Osteoblast (primary cell): Measurements from ENCODE around the gene ANXA4. TPM values are rescaled to one million over a fixed set of nuclear protein-coding genes. Genes with fewer than 3 reads are reported as not detected.
A peak's percentile ranks its signal among the peaks of the same experiment; 100 is the strongest.
"Not testable (repeated sequence)": the region's sequence is repeated elsewhere in the genome, so short reads cannot be mapped to it uniquely, and the experiment has no call there.

Experiments
- DNase-seq: peaks from one replicate; pipeline ENCODE4 v3.0.0; 2011; ENCODE audit warnings: low spot score, mixed read lengths; ENCODE audit not compliant: insufficient read length; ENCODE audit errors: missing footprints
- H2AFZ ChIP-seq: 2 replicates; pipeline ENCODE4 v1.6.0; 2011; ENCODE audit warnings: mild to moderate bottlenecking, low read length
- H3K27ac ChIP-seq: 2 replicates; pipeline ENCODE4 v1.5.1; 2011; ENCODE audit warnings: mild to moderate bottlenecking, low read depth, low read length, moderate library complexity
- H3K27me3 ChIP-seq: 2 replicates; pipeline ENCODE4 v1.6.0; 2012; ENCODE audit warnings: mild to moderate bottlenecking, control low read depth, inconsistent platforms, low read length, moderate library complexity; ENCODE audit not compliant: insufficient read depth
- H3K36me3 ChIP-seq: 2 replicates; pipeline ENCODE4 v1.5.1; 2011; ENCODE audit warnings: mild to moderate bottlenecking, low read length, control low read depth, moderate library complexity; ENCODE audit not compliant: insufficient read depth
- H3K4me1 ChIP-seq: 2 replicates; pipeline ENCODE4 v1.5.1; 2011; ENCODE audit warnings: mild to moderate bottlenecking, low read length, control low read depth, moderate library complexity; ENCODE audit not compliant: insufficient read depth
- H3K4me2 ChIP-seq: 2 replicates; pipeline ENCODE4 v1.6.0; 2011; ENCODE audit warnings: mild to moderate bottlenecking, low read length; ENCODE audit not compliant: insufficient read depth
- H3K4me3 ChIP-seq: fragments of 200-600 bp; sonication (generic); 3 replicates; pipeline ENCODE4 v1.5.1; 2012; ENCODE audit warnings: mild to moderate bottlenecking, low read length, inconsistent platforms; ENCODE audit not compliant: insufficient read depth
- H3K79me2 ChIP-seq: 2 replicates; pipeline ENCODE4 v1.6.0; 2012; ENCODE audit warnings: mild to moderate bottlenecking, low read length, control low read depth, inconsistent platforms; ENCODE audit not compliant: insufficient read depth
- H3K9me3 ChIP-seq: 2 replicates; pipeline ENCODE4 v1.5.1; 2011; ENCODE audit warnings: low read depth, low read length, control low read depth
- H4K20me1 ChIP-seq: 2 replicates; pipeline ENCODE4 v1.6.0; 2012; ENCODE audit warnings: mild to moderate bottlenecking, low read length, control low read depth; ENCODE audit not compliant: insufficient read depth
- total RNA-seq: library from RNA; depleted of rRNA; stranded (reverse); fragments of >200 nt; gene quantifications from 2 replicates; pipeline ENCODE4 v1.2.3, GENCODE V29; 2012
- TF ChIP-seq, protein P1 (sequence below): IDR thresholded peaks from 2 replicates; pipeline ENCODE4 v1.5.1; 2011; ENCODE audit warnings: mild to moderate bottlenecking, low read depth, low read length, moderate library complexity; ENCODE audit errors: extremely low read depth

ANXA4 gene
- total RNA-seq, 1 donor: 38.4 TPM

DNA sequence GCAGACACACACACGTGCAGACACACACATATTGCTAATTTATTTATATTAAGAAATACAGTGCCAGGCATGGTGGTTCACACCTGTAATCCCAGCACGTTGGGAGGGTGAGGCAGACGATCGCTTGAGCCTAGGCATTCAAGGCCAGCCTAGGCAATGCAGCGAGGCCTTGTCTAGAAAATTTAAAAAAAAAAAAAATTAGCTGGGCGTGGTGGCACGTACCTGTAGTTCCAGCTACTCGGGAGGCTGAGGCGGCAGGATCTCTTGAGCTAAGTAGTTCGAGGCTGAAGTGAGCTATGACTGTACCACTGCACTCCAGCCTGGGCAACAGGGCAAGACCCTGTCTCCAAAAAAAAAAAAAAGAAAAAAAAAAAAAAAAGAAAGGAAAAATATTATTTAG is 28.8 kb downstream of the ANXA4 start:
- H3K36me3 ChIP-seq: no peaks in the 10 kb centered on the region
- H3K9me3 ChIP-seq: no peaks in the 10 kb centered on the region
- peaks cover 42% of the 10 kb centered on the region for H3K79me2 ChIP-seq
- peak overlapping the region; percentile 32 for H3K27ac ChIP-seq
- H3K4me3 ChIP-seq: no peak overlapping the region
- no peak for DNase-seq
- H3K27me3 ChIP-seq: no peaks in the 10 kb centered on the region
- H2AFZ ChIP-seq: no peak overlapping the region
- H4K20me1 ChIP-seq: no peaks in the 10 kb centered on the region
- H3K4me1 ChIP-seq: peaks cover 37% of the 10 kb centered on the region
- H3K4me2 ChIP-seq: no peak overlapping the region
- TF ChIP-seq, protein P1, sequence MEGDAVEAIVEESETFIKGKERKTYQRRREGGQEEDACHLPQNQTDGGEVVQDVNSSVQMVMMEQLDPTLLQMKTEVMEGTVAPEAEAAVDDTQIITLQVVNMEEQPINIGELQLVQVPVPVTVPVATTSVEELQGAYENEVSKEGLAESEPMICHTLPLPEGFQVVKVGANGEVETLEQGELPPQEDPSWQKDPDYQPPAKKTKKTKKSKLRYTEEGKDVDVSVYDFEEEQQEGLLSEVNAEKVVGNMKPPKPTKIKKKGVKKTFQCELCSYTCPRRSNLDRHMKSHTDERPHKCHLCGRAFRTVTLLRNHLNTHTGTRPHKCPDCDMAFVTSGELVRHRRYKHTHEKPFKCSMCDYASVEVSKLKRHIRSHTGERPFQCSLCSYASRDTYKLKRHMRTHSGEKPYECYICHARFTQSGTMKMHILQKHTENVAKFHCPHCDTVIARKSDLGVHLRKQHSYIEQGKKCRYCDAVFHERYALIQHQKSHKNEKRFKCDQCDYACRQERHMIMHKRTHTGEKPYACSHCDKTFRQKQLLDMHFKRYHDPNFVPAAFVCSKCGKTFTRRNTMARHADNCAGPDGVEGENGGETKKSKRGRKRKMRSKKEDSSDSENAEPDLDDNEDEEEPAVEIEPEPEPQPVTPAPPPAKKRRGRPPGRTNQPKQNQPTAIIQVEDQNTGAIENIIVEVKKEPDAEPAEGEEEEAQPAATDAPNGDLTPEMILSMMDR: no peak

GRCh38 chr2:69771461-69771860 is 29.5 kb downstream of the ANXA4 start:
- DNase-seq: no peak
- TF ChIP-seq, protein P1: no peak
- Histone ChIP-seq H3K4me2 (no peak overlapping the region), H3K9me3 (no peaks in the 10 kb centered on the region), H4K20me1 (no peaks in the 10 kb centered on the region), H3K36me3 (no peaks in the 10 kb centered on the region), H3K27ac (no peak overlapping the region), H3K79me2 (peaks cover 35% of the 10 kb centered on the region), H3K4me3 (no peak overlapping the region), H3K27me3 (no peaks in the 10 kb centered on the region), H3K4me1 (peaks cover 37% of the 10 kb centered on the region), H2AFZ (no peak overlapping the region)

- H3K27me3 ChIP-seq: no peaks in the 10 kb centered on the region
- no peak overlapping the region for H2AFZ ChIP-seq
- TF ChIP-seq, protein P1: no peak
- peak; percentile 61 for DNase-seq
- no peaks in the 10 kb centered on the region for H3K9me3 ChIP-seq
- no peak overlapping the region for H3K4me3 ChIP-seq
- peaks cover 32% of the 10 kb centered on the region for H3K79me2 ChIP-seq
- H3K36me3 ChIP-seq: no peaks in the 10 kb centered on the region
- no peaks in the 10 kb centered on the region for H4K20me1 ChIP-seq
- peak overlapping the region; percentile 52 for H3K27ac ChIP-seq
- no peak overlapping the region for H3K4me2 ChIP-seq
- H3K4me1 ChIP-seq: peaks cover 25% of the 10 kb centered on the region
Measured at GRCh38 chr2:69773206-69773605, 31.3 kb downstream of the ANXA4 start.

- not testable (repeated sequence) for H3K27ac ChIP-seq, H3K9me3 ChIP-seq, H3K4me3 ChIP-seq, H3K4me2 ChIP-seq, H2AFZ ChIP-seq, H4K20me1 ChIP-seq, H3K27me3 ChIP-seq, H3K36me3 ChIP-seq, DNase-seq
- peaks cover 25% of the 10 kb centered on the region for H3K4me1 ChIP-seq
- peaks cover 23% of the 10 kb centered on the region for H3K79me2 ChIP-seq
Measured at GRCh38 chr2:69774258-69774983, 32.5 kb downstream of the ANXA4 start.
